NCI-H1930 (cell line): Measurements from ENCODE around the gene DDX27.
"Not testable (repeated sequence)": the region's sequence is repeated elsewhere in the genome, so short reads cannot be mapped to it uniquely, and the experiment has no call there.

Experiments
- DNase-seq, 2 experiments: peaks; one replicate each; lab custom pipeline; 2025; lab: John Stamatoyannopoulos, UW

DDX27 gene

DNA sequence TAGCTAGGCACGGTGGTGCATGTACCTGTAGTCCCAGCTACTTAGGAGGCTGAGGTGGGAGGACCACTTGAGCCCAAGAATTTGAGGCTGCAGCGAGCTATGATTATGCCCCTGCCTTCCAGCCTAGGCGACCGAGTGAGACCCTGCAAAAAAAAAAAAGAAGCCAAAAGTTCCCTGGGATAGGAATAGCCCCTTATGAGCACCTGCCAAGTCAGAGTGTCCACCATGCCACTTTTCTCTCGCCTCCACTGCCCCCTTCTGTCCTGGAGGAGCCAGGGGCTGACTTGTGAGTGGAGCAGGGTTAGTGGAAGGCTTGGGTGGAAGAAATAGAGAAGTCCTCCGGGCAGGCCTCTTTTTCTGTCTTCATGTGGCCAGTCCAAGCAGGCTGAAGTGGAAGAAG, 12.1 kb upstream of the DDX27 start:
- DNase-seq, result peak in 1 of 2 experiments; percentile 7

GRCh38 chr20:49210101-49210756, 9.0 kb upstream of the DDX27 start:
- no peak for DNase-seq

DNA sequence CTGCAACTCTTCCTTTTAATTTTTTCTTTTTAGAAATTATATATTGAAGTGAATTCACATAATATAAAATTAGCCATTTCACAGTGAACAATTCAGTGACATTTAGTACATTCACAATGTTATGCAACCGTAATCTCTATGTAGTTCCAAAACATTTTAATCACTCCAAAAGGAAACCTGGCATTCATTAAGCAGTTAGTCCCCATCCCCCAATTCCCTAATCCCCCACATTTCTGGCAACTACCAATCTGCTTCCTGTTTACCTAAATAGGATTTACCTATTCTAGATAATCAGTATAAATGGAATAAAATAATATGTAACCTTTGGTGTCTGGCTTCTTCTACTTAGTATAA, 8.5 kb upstream of the DDX27 start:
- DNase-seq, result no peak

DNA sequence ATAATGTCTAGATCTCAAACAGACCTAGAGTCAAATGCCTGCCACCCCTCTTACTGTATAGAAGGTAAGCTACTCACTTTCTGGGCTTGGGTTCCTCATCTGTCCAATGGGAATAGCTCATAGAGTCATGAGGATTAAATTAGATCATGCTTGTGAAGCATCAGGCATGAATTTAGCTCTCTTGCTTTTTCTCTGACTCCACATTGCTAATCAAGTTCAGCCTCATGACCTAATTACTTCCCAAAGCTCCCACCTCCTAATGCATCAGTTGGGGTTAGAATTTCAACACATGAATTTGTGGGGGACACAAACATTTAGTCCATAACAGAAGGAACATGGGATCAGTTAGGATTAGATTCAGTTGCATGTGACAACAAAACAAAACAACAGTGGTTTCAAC, 4.6 kb upstream of the DDX27 start:
- DNase-seq, result no peak

- DNase-seq, result no peak
These were observed 4.0 kb upstream of the DDX27 start for GRCh38 chr20:49215232-49215631.

- peak; percentile 84 to 93 for DNase-seq
These were observed 2.1 kb upstream of the DDX27 start for GRCh38 chr20:49216991-49217578.

GRCh38 chr20:49218739-49219090, 501 bp upstream of the DDX27 start:
- not testable (repeated sequence) for DNase-seq

DNA sequence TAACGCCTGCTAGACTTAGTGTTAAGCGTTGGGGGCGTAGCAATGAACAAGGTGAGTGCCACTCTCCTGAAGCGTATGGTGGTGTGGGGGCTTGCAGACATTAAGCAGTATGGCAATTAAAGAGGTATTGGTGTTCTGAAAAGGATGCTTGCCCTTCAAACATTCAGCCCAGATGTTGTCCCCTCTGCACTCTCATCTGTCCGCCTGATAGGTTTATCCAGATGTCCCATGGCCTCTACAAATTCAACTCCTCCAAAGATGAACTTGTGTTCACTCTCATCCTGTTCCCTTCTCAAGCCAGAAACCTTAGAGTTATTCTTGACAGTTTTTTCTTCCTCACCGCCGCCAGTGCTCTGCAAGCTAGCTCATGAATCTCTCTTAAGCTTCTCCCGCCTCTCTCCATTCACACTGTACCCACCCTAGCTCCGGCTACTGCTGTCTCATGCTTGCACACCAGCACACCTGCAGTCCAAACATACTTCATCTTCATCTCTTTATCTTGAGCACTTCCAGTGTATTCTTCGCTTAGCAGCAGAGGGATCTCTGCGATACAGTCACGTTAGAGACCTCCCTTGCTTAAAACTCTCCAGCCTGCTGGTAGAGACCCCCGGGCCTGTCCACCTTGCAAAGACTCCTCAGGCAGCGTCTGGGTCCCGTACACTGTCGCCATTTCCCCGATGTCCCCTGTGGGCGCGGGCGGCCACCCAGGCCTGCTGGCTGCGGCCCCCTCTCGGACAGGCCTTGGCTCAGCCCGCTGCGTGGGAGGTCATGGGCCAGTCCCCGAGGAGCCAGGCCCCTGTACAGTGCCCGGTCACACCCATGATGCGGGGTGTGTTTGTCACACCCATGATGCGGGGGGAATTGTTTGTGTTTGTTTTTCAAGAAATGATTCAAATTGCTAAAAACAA, 962 bp downstream of the DDX27 start:
- DNase-seq, result no peak

DNA sequence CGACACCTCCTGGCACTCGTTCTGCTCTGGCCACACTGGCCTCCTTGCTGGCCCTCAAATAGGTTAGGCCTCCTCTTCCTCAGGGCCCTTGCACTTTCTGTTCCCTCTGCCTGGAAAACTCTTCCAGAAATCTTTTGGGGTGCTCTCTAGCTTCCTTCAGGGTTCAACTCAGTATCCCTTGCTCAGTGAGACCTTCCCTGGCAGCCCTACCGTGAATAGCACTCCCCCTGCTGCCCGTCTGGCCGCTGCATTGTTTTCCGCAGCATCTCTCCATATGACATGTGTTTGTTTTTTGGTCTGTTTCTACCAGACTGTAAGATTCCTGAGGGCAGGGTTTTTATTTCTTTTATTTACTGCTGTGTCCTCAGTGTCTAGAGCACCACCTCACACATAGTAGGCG, 6.7 kb downstream of the DDX27 start:
- DNase-seq, result no peak

DNA sequence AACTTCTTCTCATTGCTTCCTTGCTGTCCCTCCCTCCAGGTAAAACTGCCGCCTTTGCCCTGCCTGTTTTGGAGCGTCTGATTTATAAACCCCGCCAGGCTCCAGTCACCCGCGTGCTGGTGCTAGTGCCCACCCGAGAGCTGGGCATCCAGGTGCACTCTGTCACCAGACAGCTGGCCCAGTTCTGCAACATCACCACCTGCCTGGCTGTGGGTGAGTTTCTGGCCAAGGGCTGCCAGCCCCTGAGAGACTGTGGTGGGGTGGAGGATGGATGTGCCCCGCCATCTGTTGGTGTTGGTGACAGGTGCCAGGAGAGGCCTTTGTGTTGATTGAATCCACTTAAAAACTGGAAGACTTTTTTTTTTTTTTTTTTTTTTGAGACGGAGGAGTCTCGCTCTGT, 9.5 kb downstream of the DDX27 start:
- no peak for DNase-seq

DNA sequence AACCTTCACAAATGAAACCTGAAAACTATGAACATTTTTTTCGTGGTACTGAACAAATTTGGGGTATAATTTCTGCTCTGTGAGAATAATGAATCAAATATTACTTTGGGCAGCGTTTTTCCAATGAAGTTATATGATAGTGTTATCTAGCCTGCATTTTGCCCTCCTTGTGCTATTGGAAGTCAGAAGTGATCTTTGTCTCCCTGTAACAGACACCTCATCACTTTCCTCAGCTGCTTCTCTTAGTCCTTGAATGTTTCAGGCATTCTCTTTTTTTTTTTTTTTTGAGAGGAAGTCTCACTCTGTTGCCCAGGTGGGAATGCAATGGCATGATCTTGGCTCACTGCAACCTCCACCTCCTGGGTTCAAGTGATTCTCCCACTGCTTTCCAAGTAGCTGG, 10.2 kb downstream of the DDX27 start:
- no peak for DNase-seq

DNA sequence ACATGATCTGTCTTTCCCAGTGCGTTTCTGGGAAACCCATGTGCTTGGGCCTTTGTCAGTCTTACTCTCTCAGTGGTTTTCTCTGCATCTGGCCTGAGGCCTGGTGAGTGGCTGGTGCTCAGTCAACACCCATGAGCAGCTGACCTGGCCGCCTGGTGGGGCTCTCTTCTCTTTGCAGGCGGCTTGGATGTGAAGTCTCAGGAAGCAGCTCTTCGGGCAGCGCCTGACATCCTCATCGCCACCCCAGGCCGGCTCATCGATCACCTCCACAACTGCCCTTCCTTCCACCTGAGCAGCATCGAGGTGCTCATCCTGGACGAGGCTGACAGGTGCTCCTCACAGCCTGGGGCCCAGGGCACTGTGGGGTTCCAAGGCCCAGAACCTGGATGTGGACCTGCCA, 10.8 kb downstream of the DDX27 start:
- DNase-seq, result no peak

DNA sequence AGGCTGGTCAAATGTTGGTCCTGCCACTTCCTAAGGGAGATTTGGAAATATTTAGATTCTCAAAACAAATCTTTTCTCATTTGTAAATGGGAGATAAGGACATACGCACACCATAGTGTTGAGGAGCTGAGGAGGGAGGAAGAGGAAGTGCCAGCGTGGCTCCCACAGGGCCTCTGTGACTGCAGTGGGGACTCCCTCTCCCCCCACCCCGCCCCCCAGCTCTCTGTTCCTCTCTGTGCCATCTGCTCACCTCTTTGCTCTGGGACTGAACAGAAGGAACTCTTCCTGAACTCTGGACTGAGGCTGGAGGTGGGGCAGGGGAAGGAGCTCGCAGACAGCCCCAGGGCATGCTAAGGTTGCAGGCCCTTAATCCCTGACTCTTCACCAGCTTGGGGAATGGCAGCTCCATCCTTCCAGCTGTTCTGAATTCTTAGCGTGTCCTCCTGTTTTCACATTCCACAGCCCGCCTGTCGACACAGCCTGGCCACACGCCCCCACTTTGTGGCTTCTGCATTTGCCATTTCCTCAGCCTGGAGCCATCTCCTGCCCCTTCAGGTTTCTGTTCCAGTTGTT, 11.4 kb downstream of the DDX27 start:
- DNase-seq, result no peak

- DNase-seq, result no peak
These were observed 12.3 kb downstream of the DDX27 start for GRCh38 chr20:49231471-49231870.

- DNase-seq, result no peak
These were observed 14.0 kb downstream of the DDX27 start for GRCh38 chr20:49233226-49233625.

- no peak for DNase-seq
These were observed 15.6 kb downstream of the DDX27 start for GRCh38 chr20:49234831-49235230.

- no peak for DNase-seq
These were observed 17.1 kb downstream of the DDX27 start for GRCh38 chr20:49236301-49236700.

- DNase-seq, result no peak
These were observed 18.3 kb downstream of the DDX27 start for GRCh38 chr20:49237531-49237930.

- DNase-seq, result no peak
These were observed 26.9 kb downstream of the DDX27 start for GRCh38 chr20:49245921-49246740.

DNA sequence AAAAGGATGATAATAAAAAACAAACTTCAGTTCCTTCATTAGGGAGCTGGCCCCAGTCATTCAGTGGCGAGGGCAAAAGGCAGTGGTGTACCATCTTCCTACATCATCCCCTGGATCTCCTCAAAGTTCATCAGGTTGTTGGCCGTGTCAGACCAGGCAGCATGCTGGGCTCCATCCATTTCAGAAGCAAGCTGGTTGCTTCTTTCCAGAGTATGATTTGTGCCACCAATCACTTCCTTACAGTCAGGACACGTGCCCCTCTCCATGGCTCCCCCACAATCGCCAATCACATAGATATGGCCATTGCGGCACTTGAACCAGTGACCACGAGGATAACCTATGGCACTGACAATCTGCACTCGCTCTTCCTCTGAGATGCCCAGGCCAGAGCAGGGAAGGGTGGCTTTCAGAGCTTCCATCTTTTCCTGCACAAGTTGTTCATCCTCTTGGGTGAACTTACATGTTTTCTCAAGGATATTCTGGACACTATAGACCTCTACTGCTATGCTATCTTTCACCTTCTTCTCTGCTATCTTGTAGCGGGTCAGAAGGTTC, 28.0 kb downstream of the DDX27 start:
- DNase-seq, result no peak

- DNase-seq, result no peak
These were observed 28.6 kb downstream of the DDX27 start for GRCh38 chr20:49247792-49248191.

DNA sequence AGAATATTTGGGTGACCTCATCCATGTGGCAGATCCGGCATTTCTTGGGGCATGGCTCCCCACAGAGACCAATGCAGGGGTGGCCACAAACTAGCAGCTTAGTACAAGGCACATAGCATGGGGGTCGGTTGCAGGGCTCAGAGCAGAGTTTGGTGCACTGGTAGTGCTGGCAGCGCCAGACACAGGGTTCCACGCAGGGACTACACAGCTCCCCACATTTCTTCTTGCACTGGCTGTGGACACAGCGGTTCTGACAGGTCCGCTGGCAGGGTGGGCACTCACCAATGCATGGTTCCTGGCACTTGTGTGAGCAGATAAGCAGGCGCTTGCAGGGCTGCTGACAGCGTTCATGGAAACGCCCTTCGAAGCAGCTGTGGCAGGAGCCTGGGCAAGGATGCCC, 29.1 kb downstream of the DDX27 start:
- DNase-seq, result no peak
